Hippocampal formation (tissue), 2 donors: ENCODE measurements around the gene FAM222B.
A peak's percentile ranks its signal among the peaks of the same experiment; 100 is the strongest.
"Not testable (repeated sequence)": the region's sequence is repeated elsewhere in the genome, so short reads cannot be mapped to it uniquely, and the experiment has no call there.

ENCODE experiments used
- DNase-seq, 2 donors: peaks; one replicate each; lab custom pipeline; 2025; lab: John Stamatoyannopoulos, UW

The FAM222B gene

DNA sequence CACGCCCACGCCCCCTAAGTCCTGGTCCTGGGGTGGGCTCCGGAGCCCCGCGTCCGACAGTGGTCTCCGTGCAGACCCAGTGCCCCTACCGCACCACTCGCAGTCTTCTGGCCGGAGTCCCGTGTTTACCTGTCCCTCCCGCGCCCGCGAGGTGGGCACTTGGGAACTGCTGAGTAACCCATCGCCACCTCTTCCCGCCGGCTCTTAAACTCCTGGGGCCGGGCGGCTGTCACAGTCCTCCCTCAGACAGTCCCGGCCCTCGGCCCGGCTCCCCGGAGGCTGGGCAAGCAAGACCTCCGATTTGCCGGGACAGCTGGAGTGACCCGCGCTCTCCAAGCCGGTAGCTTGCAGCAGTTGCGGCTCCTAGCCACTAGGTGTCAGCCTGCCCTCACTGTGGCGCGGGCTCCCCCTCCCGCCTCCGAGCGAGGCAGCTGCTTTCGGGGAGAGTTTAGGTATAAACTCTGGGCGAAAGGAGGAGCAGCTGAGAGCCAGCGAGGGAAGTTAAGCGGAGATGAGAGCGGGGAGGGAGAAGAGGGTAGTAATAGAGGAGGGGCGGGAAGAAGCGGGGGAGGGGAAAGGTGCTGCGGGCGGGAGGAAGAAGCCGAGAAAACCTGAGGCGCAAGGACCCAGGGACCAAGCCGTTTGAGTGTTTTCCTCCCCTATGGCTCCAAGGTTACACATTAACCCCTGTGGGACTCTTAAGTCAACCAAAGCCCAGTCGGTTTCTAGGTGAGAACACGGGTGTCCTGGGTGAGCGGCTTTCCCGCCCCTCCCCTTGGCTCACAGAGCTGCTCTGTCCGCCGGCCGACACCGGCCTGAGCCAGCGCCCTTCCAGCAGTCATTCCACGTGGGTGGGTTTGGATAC is 115.7 kb downstream of the FAM222B start:
- DNase-seq = peak; percentile 90 to 93

DNA sequence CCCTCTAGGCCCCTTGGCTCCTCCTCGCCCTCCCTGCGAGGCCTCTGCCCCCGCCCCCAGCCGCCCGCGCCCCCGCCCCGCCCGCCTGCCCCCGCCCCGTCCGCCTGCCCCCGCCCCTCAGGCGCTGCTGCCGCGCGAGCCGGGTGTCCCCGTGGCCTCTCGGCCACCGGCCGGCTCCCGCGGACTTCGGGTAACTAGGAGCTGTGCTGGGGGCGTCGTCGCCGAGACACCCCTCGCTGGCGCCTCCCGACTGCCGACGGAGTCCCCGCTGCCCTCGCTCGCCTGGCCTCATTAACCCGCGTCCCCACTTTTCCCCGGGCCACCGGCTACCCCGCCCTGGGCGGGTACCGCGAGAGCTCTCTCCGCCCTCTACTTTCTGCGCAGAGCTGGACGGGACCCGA is 116.4 kb downstream of the FAM222B start, which contains the start of gene TLCD1:
Gene TLCD1 (minus strand): TSS at position 8 of the 401 bp plus-strand sequence. CDS start 136 bp downstream, outside the sequence.
- DNase-seq = peak; percentile 33 to 68

DNA sequence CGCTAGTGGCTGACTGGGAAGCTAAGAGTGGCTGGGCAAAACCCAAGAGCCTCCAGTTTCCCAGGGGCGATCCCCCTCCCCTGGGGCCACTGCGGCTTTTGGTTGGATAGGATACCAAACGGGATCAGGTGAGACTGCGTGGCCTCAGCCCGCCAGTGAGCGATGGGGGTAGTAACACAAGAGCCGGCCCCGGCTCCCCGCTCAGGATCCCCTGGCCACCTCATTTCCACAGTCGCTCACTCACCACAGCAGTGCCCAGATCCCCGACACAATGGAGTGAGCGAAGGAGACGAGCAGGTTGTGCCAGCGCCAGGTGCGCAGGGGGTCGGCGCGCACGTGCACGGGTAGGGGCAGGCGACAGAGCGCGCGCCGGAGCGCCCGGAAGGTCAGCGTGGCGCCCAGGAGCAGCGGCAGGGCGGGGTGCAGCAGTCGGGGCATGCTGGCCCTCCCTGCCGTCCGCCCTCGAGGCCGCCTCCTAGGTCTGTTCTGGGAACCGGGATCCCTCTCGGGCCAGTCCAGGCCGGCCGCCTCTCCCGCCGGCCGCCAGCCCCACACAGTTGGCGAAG is 116.8 kb downstream of the FAM222B start:
- no peak for DNase-seq

DNA sequence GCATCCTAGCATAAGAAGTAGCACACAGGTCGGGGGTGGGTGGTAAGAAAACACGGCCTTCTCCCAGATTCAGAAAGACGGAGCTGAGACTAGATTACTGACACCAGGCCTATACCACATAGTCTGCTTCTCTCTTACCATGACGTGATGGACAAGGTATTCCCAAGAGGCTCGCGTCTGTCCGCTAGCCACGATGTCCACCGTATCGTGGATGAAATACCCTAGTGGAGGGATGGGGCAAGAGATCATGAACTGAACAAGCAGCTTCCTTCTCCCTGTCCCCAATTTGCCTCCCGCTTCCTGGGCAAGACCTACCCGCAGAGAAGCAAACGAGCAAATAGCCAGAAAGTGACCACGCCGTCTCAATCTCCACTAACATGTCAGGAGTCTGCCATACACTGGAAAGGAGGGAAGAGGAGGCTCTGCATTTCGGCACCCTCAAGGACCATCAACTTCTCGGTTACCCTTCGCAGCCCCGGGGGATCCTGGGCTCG is 117.4 kb downstream of the FAM222B start:
- DNase-seq = peak in 1 of 2 donors; percentile 10

DNA sequence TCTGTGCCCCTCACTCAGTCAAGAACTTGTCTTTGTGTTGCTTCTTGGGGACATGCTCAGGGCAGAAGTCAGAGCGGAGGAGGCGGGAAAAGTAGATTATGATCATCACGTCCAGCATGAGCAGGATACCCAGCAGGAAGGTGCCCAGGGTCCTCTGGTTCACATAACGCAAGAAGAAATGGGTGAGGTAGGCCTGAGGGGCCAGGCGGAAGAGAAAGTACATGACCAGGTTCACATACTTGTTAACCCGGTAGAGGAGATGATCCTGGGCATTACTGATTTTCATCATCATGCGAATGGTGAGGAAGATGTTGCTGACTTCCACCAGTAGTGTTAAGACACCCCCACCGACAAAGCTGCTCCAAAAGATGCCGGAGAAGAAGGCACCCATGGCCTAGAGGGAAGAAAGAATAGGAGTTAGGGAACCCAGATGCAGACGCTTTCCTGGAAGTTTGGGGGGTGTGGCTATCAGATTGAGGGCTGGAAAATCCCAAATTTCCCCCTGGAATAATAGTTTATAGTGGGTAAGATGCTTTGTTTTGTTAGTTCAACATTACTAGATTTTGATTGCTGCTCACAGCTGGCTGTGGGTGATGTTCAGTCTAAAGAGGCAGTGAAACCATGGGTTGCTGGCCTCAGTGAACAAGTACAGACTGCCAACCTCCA is 118.0 kb downstream of the FAM222B start:
- no peak for DNase-seq

DNA sequence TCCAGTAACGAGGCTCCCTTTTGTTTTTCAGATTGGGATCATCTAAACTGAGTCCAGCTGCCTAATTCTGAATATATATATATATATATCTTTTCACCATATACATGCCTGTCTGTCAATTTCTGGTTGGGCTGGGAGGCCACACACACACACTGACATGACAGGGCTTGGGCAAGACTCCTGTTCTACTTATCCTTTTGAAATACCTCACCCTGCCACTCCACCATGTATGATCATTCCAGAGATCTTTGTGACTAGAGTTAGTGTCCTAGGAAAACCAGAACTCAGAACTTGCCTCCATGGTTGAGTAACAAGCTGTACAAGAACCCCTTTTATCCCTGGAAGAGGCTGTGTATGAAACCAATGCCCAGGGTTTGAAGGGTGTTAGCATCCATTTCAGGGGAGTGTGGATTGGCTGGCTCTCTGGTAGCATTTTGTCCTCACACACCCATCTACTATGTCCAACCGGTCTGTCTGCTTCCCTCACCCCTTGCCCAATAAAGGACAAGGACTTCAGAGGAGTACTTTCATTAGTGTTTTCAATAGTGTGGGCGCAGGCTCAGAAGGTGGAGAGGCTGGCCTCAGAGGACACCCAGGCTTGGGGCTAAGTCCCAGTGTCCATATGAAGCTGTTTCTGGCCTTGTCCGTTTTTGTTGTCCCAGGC is 118.6 kb downstream of the FAM222B start:
- not testable (repeated sequence) for DNase-seq

DNA sequence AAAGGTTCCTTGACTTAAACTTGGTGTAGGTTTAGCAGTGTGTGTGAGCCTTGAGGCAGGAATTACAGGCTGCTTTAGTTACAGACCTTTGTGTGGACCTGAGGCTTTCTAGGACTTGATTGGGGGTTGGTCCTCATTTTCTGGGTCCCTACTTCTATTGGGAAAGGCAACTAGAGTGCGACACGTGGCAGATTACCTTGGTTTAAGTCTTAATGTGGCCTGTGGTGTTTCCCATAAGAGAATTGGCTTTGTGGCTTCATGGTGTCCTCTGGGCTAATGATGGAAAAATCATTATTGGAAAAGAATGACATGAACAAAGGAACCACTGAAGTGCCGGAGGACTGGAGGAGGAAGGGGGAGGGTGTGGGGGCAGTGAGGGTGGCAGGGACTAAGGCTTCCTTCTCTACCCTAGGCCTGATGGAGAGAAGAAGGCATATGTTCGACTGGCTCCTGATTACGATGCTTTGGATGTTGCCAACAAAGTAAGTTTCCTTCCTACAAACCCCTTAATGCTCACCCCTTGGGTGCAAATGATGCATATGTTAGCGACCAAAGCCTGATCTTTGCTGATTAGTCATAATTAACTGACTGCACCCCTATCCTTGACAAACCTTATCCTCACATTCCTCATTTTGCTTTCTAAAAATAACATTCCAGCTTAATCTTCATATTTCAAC is 119.3 kb downstream of the FAM222B start:
- no peak for DNase-seq

DNA sequence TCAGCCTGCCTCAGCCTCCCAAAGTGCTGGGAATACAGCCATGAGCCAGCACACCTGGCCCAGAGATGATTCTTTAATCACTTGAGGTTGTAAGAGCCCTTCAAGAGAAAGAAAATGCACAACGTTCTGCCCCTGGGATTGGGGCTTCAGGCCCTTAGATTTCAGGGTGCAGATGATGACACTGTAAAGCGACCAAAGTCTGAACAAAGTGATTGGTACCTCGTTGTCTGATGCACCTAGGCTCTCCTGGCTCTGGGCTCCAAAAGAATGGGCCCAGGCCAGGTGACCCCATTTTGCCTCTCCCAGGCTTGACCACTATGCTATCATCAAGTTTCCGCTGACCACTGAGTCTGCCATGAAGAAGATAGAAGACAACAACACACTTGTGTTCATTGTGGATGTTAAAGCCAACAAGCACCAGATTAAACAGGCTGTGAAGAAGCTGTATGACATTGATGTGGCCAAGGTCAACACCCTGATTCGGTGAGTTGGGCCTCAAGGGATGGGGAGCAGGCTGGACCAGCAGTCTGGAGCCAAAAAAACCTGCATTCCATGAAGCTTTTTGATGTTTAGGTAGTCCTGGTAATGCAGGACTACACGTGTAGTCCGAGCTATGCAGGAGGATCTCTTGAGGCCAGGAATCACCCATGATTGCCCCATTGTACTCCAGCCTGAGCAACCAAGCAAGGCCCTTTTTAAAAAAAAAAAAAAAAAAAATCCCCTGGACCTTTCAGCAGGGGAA is 120.0 kb downstream of the FAM222B start:
- DNase-seq = no peak

DNA sequence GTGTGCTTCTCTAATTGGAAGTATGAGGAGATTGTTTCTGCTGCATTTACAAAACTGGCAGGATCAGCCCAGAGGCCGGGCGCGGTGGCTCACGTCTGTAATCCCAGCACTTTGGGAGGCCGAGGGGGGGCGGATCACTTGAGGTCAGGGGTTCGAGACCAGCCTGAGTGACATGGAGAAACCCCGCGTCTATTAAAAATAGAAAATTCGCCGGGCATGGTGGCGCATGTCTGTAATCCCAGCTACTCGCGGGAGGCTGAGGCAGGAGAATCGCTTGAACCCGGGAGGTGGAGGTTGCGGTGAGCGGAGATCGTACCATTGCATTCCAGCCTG is 121.6 kb downstream of the FAM222B start:
- DNase-seq = not testable (repeated sequence)

DNA sequence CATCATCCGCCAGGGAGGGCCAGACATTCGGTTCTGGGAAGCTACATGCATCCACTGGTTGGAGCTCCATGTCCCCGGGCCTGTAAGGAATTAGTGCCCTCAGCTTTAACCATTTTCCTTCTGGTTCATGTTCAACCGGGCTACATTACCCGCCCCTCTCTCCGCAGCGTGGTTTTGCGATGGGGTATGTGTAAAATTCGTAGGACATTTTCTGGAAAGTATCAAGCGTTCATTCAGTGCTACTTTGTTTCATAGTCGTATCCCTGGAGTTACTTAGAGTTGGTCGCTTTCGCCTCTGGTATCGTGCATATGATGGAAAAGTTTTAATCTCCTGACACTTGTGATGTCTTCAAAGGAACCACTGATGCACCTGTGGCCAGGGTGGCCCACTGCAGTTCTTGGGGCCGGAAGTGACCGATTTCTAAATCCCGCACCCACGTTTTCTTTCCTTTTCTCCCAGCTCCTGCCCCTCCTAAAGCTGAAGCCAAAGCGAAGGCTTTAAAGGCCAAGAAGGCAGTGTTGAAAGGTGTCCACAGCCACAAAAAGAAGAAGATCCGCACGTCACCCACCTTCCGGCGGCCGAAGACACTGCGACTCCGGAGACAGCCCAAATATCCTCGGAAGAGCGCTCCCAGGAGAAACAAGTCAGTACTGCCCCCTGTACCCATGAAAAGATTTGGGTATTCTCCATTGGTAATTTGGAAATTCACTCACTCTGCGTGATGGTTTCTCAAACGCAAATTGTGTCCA is 122.2 kb downstream of the FAM222B start:
- no peak for DNase-seq

DNA sequence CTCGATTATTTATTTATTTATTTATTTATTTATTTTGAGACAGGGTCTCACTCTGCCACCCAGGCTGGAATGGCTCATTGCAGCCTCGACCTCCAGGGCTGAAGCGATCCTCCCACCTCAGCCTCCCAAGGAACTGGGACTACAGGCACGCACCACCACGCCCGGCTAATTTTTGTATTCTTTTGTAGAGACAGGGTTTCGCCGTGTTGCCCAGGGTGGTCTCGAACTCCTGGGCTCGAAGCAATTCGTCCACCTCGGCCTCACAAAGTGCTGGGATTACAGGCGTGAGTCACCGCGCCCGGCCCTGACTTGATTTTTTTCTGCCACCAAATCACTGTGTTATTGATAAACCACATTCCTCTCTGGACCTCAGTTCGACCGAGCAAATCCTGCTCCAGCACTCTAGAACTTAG is 123.6 kb downstream of the FAM222B start:
- DNase-seq = no peak

DNA sequence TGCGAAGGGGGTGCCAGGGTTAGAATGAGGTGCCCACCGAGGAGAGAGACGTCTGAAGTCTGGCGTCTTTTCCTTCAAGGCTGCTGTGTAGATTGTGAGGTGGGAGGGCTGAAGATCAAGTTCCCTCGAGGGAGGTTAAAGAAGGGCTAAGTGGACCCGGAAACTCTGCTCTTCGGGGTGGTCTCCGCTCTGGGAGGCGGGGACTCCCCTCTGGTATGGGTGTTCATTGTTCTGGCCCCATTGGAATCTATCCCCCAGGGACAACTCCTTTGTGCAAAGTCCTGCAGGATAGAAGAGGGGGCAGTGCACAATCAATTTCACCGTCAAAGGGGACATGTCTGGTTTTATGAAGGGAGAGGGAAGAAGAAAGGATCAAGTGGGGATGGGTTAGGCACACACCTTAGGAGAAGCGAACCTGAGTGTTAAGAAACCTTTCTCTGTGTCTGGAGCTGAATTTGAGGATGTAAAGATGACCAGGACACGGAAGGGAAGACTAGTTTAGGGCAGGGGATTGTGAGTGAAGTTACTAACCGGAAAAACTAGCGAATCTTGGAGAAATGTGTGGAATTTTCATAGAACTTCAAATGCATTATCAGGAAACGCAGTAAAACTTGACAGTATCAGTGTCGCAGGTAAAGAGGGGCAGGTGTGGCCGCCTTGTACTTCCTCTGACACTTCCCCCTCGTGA is 124.1 kb downstream of the FAM222B start:
- DNase-seq = no peak

DNA sequence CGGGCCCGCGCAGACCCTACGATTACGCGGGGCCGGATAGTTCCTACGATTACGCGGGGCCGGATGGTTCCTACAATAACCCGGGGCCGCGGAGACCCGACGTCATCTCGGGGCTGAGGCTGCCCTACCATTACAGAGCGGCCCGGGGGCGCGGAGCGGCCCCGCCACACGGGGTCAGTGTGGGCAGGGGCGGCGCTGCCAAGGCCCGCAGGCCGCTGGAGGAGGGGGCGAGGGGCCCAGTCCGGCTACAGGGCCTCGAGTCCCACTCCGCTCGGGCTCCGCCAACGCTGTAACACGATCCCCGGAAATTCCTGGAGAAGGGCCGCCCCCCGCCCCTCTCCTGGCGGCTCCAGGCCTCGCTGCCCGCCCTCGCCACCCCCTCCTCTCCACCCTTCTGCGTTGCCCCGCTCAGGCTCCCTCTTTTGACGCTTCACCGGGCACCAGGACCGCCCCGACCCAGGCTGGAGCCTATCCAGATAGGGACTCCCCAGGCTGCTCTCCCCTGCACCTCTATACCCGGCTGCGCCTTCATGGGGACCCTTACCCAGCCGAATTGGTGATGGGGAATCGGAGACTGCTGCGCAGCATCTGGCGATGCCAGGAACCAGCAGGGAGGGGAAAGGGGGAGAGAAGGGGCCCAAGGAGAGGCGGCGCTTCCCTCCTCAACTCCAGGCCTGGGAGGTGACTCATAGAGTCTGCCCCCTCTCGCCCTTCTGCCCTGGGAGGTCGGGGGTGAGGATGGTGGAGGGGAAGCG is 124.8 kb downstream of the FAM222B start, which contains the start of gene RAB34:
Gene RAB34 (minus strand): TSS at position 291 of the 755 bp plus-strand sequence. CDS start 602 bp downstream, outside the sequence.
- peak in 1 of 2 donors; percentile 27 for DNase-seq

DNA sequence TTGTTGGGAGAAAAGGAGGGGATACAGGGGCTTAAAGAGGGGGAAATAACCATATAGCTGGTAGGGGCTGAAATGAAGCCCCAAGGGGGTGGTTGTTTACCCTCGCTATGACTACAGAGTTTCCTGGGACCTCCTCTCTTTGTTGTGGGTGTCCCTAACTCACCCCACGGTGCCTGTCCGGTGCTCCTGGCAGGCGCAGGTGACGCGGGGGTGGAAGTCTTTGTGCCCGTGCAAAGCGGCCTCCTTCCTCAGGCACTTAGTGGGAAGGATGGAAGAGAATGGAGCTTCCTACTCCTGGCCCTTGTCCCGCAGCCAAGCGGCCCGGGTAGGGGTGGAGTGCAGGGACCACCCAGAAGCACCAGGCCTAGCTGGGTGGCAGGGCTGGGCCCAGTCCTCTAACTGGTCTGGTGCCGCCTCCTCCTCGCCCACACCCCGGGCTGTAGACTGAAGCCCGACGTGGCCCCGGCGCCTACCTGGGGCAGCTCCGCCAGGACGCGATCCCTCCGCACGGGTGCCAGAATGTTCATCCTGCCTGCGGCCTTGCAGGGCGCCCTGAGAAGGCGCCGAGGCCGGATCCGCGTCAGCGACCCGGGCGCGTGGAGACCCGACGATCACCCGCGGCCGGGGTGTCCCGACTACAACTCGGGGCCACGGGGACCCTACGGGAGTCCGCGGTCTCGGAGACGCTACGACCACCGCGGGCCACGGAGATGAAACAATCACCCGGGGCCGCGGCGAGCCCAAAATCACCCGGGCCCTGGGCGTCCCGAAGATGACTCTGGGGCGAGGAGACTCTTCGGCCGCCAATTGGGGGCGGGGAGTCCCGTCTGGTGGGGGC is 125.6 kb downstream of the FAM222B start:
- no peak for DNase-seq

DNA sequence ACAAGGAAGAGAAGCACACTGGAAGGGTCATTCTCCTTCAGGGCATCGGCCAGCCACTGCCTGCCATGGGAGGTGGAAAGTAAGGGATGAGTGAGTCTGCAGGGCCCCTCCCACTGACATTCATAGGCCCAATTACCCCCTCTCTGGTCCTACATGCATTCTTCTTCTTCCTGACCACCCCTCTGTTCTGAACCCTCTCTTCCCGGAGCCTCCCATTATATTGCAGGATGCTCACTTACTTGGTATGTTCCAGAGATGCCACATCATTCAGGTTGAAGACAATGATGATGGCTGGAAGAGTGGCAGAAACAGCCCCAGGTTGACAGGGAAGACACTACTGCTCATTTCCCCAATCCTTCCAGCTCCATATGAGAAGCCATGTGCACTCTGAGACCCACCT is 127.4 kb downstream of the FAM222B start:
- no peak for DNase-seq

DNA sequence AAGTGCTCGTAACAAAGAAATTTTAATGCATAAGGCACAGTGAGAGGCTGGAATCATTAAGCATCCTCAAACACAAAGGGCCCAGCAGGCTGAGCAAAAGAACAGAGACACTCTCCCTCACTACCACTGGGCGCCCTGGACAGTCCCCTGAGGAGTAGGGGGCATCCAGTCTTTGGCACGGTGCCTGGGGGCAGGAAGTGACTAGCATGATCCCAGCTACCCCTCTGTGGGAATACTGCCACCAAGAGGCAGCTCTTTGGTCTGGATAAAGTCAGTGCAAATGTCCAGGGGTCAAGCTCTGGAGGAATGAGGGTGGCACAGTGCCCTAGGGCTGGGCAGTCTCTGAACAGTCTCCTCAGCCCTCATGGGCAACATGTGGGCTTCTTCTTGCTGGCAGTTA is 128.3 kb downstream of the FAM222B start:
- no peak for DNase-seq

DNA sequence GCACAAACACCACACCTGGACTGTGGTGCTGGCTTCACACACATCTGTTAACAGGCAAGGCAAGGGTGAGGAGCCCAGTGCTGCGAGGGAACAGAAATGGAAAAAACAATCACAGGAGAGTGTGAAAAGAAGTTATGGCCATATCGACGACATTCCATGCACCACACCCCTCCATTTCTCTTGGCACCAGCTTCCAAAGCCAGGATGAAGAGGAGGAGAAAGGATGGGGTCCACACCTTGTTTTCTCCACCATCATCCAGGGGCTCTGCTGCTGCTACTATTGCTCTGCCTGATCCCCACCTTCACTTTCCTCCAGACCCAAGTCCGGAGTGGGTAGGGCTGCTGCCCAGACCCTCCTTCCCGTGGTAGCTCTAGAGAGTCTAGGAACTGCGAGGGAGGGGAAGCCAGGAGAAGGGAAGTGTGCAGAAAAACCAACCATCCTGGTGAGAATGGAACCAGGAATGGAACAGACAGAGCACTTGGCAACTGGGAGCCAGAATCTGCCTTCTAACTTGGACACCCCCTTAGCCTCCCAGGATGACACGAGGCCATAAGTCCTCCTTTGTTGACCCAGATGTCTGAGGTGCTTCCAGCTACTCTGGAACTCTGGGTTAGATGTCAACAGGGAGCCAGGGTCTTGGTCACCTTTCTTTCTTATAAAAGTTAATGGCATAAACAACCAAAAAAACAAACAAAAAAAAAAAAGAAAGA is 129.7 kb downstream of the FAM222B start:
- DNase-seq = no peak
